ENCODE results near the gene DUSP11. TPM values are rescaled to one million over a fixed set of nuclear protein-coding genes. Genes with fewer than 3 reads are reported as not detected.

The DUSP11 gene
- total RNA-seq, 4 donors from 2014 or later: 15.1 to 88.5 (median 44.6) TPM

DNA sequence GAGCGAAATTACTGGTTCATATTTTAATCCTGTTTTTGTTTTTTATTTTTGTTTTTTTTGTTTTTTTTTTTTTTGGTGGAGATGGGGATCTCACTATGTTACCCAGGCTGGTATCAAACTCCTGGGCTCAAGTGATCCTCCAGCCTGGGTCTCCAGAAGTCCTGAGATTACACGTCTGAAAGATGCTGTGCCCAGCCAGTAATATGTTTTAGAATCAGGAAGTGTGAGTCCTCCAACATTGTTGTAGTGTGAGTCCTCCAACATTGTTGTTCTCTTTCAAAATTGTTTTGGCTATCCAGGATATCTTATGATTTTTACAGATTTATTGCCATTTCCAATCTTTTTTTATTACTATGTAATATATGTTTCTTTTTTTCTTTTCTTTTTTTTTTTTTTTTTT is 65.8 kb downstream of the DUSP11 start:
- Histone ChIP-seq H3K4me3 (no peak overlapping the region), H3K27ac (no peak overlapping the region), H3K27me3 (no peaks in the 10 kb centered on the region), H3K36me3 (no peaks in the 10 kb centered on the region), H3K9me3 (no peaks in the 10 kb centered on the region), H3K4me1 (peaks cover 0 to 4% of the 10 kb centered on the region in 2 donors)
- intact Hi-C loops (cut with DNase I; ENCODE audit: low total_unique reads): no loop called here
- no peak for TF ChIP-seq POLR2A (IDR thresholded peaks at IDR 0.05)
- TF ChIP-seq, protein P1, sequence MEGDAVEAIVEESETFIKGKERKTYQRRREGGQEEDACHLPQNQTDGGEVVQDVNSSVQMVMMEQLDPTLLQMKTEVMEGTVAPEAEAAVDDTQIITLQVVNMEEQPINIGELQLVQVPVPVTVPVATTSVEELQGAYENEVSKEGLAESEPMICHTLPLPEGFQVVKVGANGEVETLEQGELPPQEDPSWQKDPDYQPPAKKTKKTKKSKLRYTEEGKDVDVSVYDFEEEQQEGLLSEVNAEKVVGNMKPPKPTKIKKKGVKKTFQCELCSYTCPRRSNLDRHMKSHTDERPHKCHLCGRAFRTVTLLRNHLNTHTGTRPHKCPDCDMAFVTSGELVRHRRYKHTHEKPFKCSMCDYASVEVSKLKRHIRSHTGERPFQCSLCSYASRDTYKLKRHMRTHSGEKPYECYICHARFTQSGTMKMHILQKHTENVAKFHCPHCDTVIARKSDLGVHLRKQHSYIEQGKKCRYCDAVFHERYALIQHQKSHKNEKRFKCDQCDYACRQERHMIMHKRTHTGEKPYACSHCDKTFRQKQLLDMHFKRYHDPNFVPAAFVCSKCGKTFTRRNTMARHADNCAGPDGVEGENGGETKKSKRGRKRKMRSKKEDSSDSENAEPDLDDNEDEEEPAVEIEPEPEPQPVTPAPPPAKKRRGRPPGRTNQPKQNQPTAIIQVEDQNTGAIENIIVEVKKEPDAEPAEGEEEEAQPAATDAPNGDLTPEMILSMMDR (IDR thresholded peaks at IDR 0.05): no peak
- DNase-seq: no peak

Other genes with a start within 250 kb of the DUSP11 start
- under 1 TPM in 1 of 4 donors, not detected in 3; 0.62 TPM for gene NAT8, start 137.7 kb downstream of the DUSP11 start, total RNA-seq
- gene TPRKB, start 42.8 kb downstream of the DUSP11 start, total RNA-seq: 10 to 100 TPM; 25.4 to 49.6 (median 39.6) TPM
- gene C2orf78, start 4.1 kb upstream of the DUSP11 start, total RNA-seq: not detected
- 100 to 1,000 TPM in 1 of 4 donors, 10 to 100 TPM in 3; 31.8 to 115 (median 43.7) TPM for gene STAMBP, start 48.9 kb upstream of the DUSP11 start, total RNA-seq
- 1,000 to 10,000 TPM in 1 of 4 donors, 100 to 1,000 TPM in 3; 171 to 1,273 (median 578) TPM for gene ACTG2, start 112.9 kb upstream of the DUSP11 start, total RNA-seq
- 100 to 1,000 TPM in 1 of 4 donors, 10 to 100 TPM in 3; 43.6 to 128 (median 58.6) TPM for gene DGUOK, start 146.8 kb upstream of the DUSP11 start, total RNA-seq
- 10 to 100 TPM in 2 of 4 donors, 1 to 10 TPM in 2; 1.3 to 12.0 (median 7.8) TPM for gene TET3, start 204.8 kb upstream of the DUSP11 start, total RNA-seq

Measured in uterus (tissue), 4 donors.